Neural progenitor cell (in vitro differentiated cells): ENCODE data around the gene HEY2. TPM values are rescaled to one million over a fixed set of nuclear protein-coding genes. Genes with fewer than 3 reads are reported as not detected.
"Not testable (repeated sequence)": the region's sequence is repeated elsewhere in the genome, so short reads cannot be mapped to it uniquely, and the experiment has no call there.

Experiments used
- DNase-seq: peaks from one replicate; pipeline ENCODE4 v3.0.0-alpha.2; 2016; ENCODE audit warnings: low spot score
- H2AFZ ChIP-seq: fragments of 200-600 bp; sonication (generic); replicated peaks from 2 replicates; pipeline ENCODE4 v1.6.1; 2016; ENCODE audit warnings: antibody characterized with exemption
- H3F3A ChIP-seq: fragments of 200-600 bp; sonication (generic); 2 replicates; pipeline ENCODE4 v1.6.1; 2016; ENCODE audit warnings: antibody characterized with exemption, low read depth
- H3K27ac ChIP-seq: fragments of 200-600 bp; sonication (generic); 2 replicates; pipeline ENCODE4 v1.5.1; 2016; ENCODE audit warnings: mild to moderate bottlenecking
- H3K27me3 ChIP-seq: fragments of 200-600 bp; sonication (generic); 2 replicates; pipeline ENCODE4 v1.6.1; 2016; ENCODE audit warnings: mild to moderate bottlenecking, moderate library complexity
- H3K36me3 ChIP-seq: fragments of 200-600 bp; sonication (generic); 2 replicates; pipeline ENCODE4 v1.5.1; 2016
- H3K4me1 ChIP-seq: fragments of 200-600 bp; sonication (generic); 2 replicates; pipeline ENCODE4 v1.6.1; 2016; ENCODE audit warnings: mixed run types
- H3K4me2 ChIP-seq: fragments of 200-600 bp; sonication (generic); 2 replicates; pipeline ENCODE4 v1.6.1; 2016
- H3K4me3 ChIP-seq: fragments of 200-600 bp; sonication (generic); 2 replicates; pipeline ENCODE4 v1.5.1; 2016
- H3K79me2 ChIP-seq: fragments of 200-600 bp; sonication (generic); 2 replicates; pipeline ENCODE4 v1.6.1; 2016; ENCODE audit warnings: low read depth
- H3K9ac ChIP-seq: fragments of 200-600 bp; sonication (generic); 2 replicates; pipeline ENCODE4 v1.6.1; 2016
- H3K9me3 ChIP-seq: fragments of 200-600 bp; sonication (generic); 2 replicates; pipeline ENCODE4 v1.5.1; 2016; ENCODE audit warnings: low read depth
- H4K20me1 ChIP-seq: fragments of 200-600 bp; sonication (generic); 2 replicates; pipeline ENCODE4 v1.6.1; 2016; ENCODE audit warnings: low read depth
- H3K27ac Mint-ChIP-seq: 3 replicates; pipeline ENCODE4 v1.8.0; 2021; ENCODE audit warnings: mixed read lengths
- H3K27me3 Mint-ChIP-seq: 2 replicates; pipeline ENCODE4 v1.8.0; 2022; ENCODE audit warnings: low read depth, mild to moderate bottlenecking, inconsistent platforms, moderate library complexity, mixed read lengths; ENCODE audit not compliant: insufficient read depth
- H3K36me3 Mint-ChIP-seq: 3 replicates; pipeline ENCODE4 v1.8.0; 2021; ENCODE audit warnings: mixed read lengths
- H3K4me1 Mint-ChIP-seq: 3 replicates; pipeline ENCODE4 v1.8.0; 2021; ENCODE audit warnings: mixed read lengths
- H3K4me3 Mint-ChIP-seq: 3 replicates; pipeline ENCODE4 v1.8.0; 2021; ENCODE audit warnings: mild to moderate bottlenecking, moderate library complexity, mixed read lengths
- H3K9me3 Mint-ChIP-seq: 3 replicates; pipeline ENCODE4 v1.8.0; 2020; ENCODE audit warnings: mixed read lengths
- EZH2 ChIP-seq: fragments of 200-600 bp; sonication (generic); IDR thresholded peaks from 2 replicates; pipeline ENCODE4 v1.6.1; 2017; ENCODE audit warnings: antibody characterized with exemption, mild to moderate bottlenecking, moderate library complexity
- EZH2phosphoT487 ChIP-seq: fragments of 200-600 bp; sonication (generic); IDR thresholded peaks from 2 replicates; pipeline ENCODE4 v1.6.1; 2017; ENCODE audit warnings: antibody characterized with exemption
- total RNA-seq: library from RNA; depleted of rRNA; stranded (reverse); fragments of >200 nt; gene quantifications from 2 replicates; pipeline ENCODE4 v1.2.3, GENCODE V29; 2015; ENCODE audit warnings: low replicate concordance
- TF ChIP-seq, protein P1 (sequence below): fragments of 200-600 bp; sonication (generic); IDR thresholded peaks from 2 replicates; pipeline ENCODE4 v1.5.1; 2017; ENCODE audit warnings: antibody characterized with exemption, mild to moderate bottlenecking

HEY2 gene
- total RNA-seq, 1 donor from 2014 or later: 1.1 TPM

- no peaks in the 10 kb centered on the region for H3K36me3 Mint-ChIP-seq
- H3K4me3 ChIP-seq: no peak overlapping the region
- H3K27me3 Mint-ChIP-seq: peaks cover 4% of the 10 kb centered on the region
Measured at GRCh38 chr6:125773387-125774341, 24.2 kb downstream of the HEY2 start.

DNA sequence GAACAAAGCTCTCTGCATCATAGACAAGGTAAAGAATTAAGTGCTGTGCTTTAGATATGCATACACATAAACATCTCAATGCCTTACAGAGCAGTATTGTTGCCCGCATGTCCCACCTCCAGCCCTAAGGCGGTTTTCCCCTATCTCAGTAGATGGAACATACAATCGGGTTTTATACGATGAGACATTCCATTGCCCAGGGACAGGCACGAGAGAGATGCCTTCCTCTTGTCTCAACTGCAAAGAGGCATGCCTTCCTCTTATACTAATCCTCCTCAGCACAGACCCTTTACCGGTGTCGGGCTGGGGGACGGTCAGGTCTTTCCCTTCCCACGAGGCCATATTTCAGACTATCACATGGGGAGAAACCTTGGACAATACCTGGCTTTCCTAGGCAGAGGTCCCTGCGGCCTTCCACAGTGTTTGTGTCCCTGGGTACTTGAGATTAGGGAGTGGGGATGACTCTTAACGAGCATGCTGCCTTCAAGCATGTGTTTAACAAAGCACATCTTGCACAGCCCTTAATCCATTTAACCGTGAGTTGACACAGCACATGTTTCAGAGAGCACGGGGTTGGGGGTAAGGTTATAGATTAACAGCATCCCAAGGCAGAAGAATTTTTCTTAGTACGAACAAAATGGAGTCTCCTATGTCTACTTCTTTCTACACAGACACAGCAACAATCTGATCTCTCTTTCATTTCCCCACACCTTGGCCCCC is 26.8 kb downstream of the HEY2 start:
- not testable (repeated sequence) for H3K9me3 ChIP-seq, H3K27me3 ChIP-seq, H4K20me1 ChIP-seq, H3F3A ChIP-seq, H3K79me2 ChIP-seq, DNase-seq, H3K27ac Mint-ChIP-seq, H3K27me3 Mint-ChIP-seq, H3K9me3 Mint-ChIP-seq, H3K36me3 Mint-ChIP-seq, H3K36me3 ChIP-seq, H3K4me2 ChIP-seq, H3K4me1 ChIP-seq, H3K4me3 ChIP-seq, H3K4me3 Mint-ChIP-seq, H3K9ac ChIP-seq, H3K27ac ChIP-seq
- peaks cover 14% of the 10 kb centered on the region for H3K4me1 Mint-ChIP-seq
- peak overlapping the region; percentile 68 for H2AFZ ChIP-seq

More at GRCh38 chr6:125773387-125774341, 24.2 kb downstream of the HEY2 start:
- Histone ChIP-seq H3K4me2 (no peak overlapping the region), H3K9me3 (no peaks in the 10 kb centered on the region), H3K36me3 (no peaks in the 10 kb centered on the region), H3F3A (no peaks in the 10 kb centered on the region), H3K79me2 (no peaks in the 10 kb centered on the region), H3K27ac (no peak overlapping the region), H4K20me1 (no peaks in the 10 kb centered on the region), H3K9ac (no peak overlapping the region), H2AFZ (no peak overlapping the region), H3K4me1 (no peaks in the 10 kb centered on the region), H3K27me3 (no peaks in the 10 kb centered on the region)
- TF ChIP-seq EZH2: no peak
- no peak for TF ChIP-seq EZH2phosphoT487
- TF ChIP-seq, protein P1, sequence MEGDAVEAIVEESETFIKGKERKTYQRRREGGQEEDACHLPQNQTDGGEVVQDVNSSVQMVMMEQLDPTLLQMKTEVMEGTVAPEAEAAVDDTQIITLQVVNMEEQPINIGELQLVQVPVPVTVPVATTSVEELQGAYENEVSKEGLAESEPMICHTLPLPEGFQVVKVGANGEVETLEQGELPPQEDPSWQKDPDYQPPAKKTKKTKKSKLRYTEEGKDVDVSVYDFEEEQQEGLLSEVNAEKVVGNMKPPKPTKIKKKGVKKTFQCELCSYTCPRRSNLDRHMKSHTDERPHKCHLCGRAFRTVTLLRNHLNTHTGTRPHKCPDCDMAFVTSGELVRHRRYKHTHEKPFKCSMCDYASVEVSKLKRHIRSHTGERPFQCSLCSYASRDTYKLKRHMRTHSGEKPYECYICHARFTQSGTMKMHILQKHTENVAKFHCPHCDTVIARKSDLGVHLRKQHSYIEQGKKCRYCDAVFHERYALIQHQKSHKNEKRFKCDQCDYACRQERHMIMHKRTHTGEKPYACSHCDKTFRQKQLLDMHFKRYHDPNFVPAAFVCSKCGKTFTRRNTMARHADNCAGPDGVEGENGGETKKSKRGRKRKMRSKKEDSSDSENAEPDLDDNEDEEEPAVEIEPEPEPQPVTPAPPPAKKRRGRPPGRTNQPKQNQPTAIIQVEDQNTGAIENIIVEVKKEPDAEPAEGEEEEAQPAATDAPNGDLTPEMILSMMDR: no peak
- Mint-ChIP-seq H3K4me3 (no peak overlapping the region), H3K9me3 (peaks cover 6% of the 10 kb centered on the region), H3K27ac (no peak overlapping the region), H3K4me1 (peaks cover 14% of the 10 kb centered on the region)
- no peak for DNase-seq

GRCh38 chr6:125779924-125780539 is 30.6 kb downstream of the HEY2 start:
- Histone ChIP-seq H3K79me2 (no peaks in the 10 kb centered on the region), H3K4me3 (peak overlapping the region; percentile 89), H3K27ac (no peak overlapping the region), H3F3A (no peaks in the 10 kb centered on the region), H3K36me3 (no peaks in the 10 kb centered on the region), H3K4me2 (peak overlapping the region; percentile 86), H3K9ac (no peak overlapping the region), H2AFZ (peak overlapping the region; percentile 87), H4K20me1 (no peaks in the 10 kb centered on the region), H3K9me3 (no peaks in the 10 kb centered on the region), H3K4me1 (no peaks in the 10 kb centered on the region), H3K27me3 (peaks cover 14% of the 10 kb centered on the region)
- Mint-ChIP-seq H3K27me3 (no peaks in the 10 kb centered on the region), H3K4me1 (peaks cover 14% of the 10 kb centered on the region), H3K4me3 (no peak overlapping the region), H3K36me3 (no peaks in the 10 kb centered on the region), H3K27ac (no peak overlapping the region), H3K9me3 (no peaks in the 10 kb centered on the region)
- TF ChIP-seq EZH2: no peak
- TF ChIP-seq, protein P1: peak; percentile 34
- peak; percentile 93 for DNase-seq
